DOHH2 (cell line): ENCODE data around the gene ETS1.

Experiments
- H3F3A ChIP-seq: fragments of 200-600 bp; sonication (generic), shearing (Covaris generic); 2 replicates; pipeline ENCODE4 v1.6.0; 2016; ENCODE audit warnings: antibody characterized with exemption, mild to moderate bottlenecking; ENCODE audit not compliant: control insufficient read depth, insufficient read depth
- H3K27ac ChIP-seq: fragments of 200-600 bp; sonication (generic); 2 replicates; pipeline ENCODE4 v1.5.1; 2014; ENCODE audit warnings: low read depth, mild to moderate bottlenecking, low read length, moderate library complexity
- H3K27me3 ChIP-seq: fragments of 200-600 bp; sonication (generic); 2 replicates; pipeline ENCODE4 v1.6.1; 2014; ENCODE audit warnings: mild to moderate bottlenecking, low read length, mixed read lengths; ENCODE audit not compliant: control insufficient read depth
- H3K36me3 ChIP-seq: fragments of 200-600 bp; sonication (generic); 2 replicates; pipeline ENCODE4 v1.6.1; 2014; ENCODE audit warnings: mild to moderate bottlenecking, low read length, moderate library complexity, mixed read lengths; ENCODE audit not compliant: control insufficient read depth
- H3K4me1 ChIP-seq: fragments of 200-600 bp; sonication (generic); 2 replicates; pipeline ENCODE4 v1.6.1; 2014; ENCODE audit warnings: mild to moderate bottlenecking, low read length, mixed read lengths; ENCODE audit not compliant: control insufficient read depth
- H3K4me2 ChIP-seq: fragments of 200-600 bp; sonication (generic); 2 replicates; pipeline ENCODE4 v1.6.0; 2014; ENCODE audit warnings: mild to moderate bottlenecking, low read length, moderate library complexity
- H3K4me3 ChIP-seq: fragments of 200-600 bp; sonication (generic); 2 replicates; pipeline ENCODE4 v1.5.1; 2014; ENCODE audit warnings: mild to moderate bottlenecking, low read length, mixed read lengths
- H3K79me2 ChIP-seq: fragments of 200-600 bp; sonication (generic); 2 replicates; pipeline ENCODE4 v1.6.1; 2014; ENCODE audit warnings: mild to moderate bottlenecking, low read length, mixed read lengths; ENCODE audit not compliant: control insufficient read depth
- H3K9me2 ChIP-seq: fragments of 200-600 bp; sonication (generic); replicated peaks from 2 replicates; pipeline ENCODE4 v1.6.1; 2014; ENCODE audit warnings: mild to moderate bottlenecking, low read length, mixed read lengths; ENCODE audit not compliant: control insufficient read depth
- H3K9me3 ChIP-seq: fragments of 200-600 bp; sonication (generic); 2 replicates; pipeline ENCODE4 v1.6.1; 2014; ENCODE audit warnings: antibody characterized with exemption, low read length, mixed read lengths; ENCODE audit not compliant: control insufficient read depth, insufficient read depth
- H4K20me1 ChIP-seq: fragments of 200-600 bp; sonication (generic); 2 replicates; pipeline ENCODE4 v1.6.0; 2014; ENCODE audit warnings: low read depth, mild to moderate bottlenecking, antibody characterized with exemption, low read length, moderate library complexity; ENCODE audit not compliant: control insufficient read depth, insufficient read depth
- CTCF ChIP-seq: fragments of 200-600 bp; sonication (generic); IDR thresholded peaks from one replicate; pipeline ENCODE4 v1.5.1; 2014; ENCODE audit warnings: antibody characterized with exemption, mild to moderate bottlenecking, low read depth, low read length; ENCODE audit not compliant: poor library complexity, severe bottlenecking
- EZH2phosphoT487 ChIP-seq: fragments of 200-600 bp; sonication (generic); IDR thresholded peaks from 2 replicates; pipeline ENCODE4 v1.6.1; 2017; ENCODE audit warnings: borderline replicate concordance, mild to moderate bottlenecking, antibody characterized with exemption, low read length, moderate library complexity, mixed read lengths

Gene ETS1

GRCh38 chr11:128596250-128596649 is 8.9 kb upstream of the ETS1 start:
- Histone ChIP-seq H3K9me2 (no peaks in the 10 kb centered on the region), H4K20me1 (no peaks in the 10 kb centered on the region), H3K27ac (peak overlapping the region; percentile 37), H3K9me3 (no peaks in the 10 kb centered on the region), H3K79me2 (no peaks in the 10 kb centered on the region), H3K4me3 (peak overlapping the region; percentile 19), H3K27me3 (no peaks in the 10 kb centered on the region), H3K4me1 (peaks cover 59% of the 10 kb centered on the region), H3K4me2 (peak overlapping the region; percentile 55), H3K36me3 (no peaks in the 10 kb centered on the region), H3F3A (0 out of 2 replicates have a peak, but pooled peaks cover 3% of the 10 kb centered on the region)
- TF ChIP-seq CTCF = no peak
- no peak for TF ChIP-seq EZH2phosphoT487

GRCh38 chr11:128595775-128596174 is 8.4 kb upstream of the ETS1 start:
- Histone ChIP-seq H4K20me1 (no peaks in the 10 kb centered on the region), H3F3A (0 out of 2 replicates have a peak, but pooled peaks cover 3% of the 10 kb centered on the region), H3K27me3 (no peaks in the 10 kb centered on the region)

GRCh38 chr11:128595221-128595620 is 7.9 kb upstream of the ETS1 start:
- Histone ChIP-seq H3K27me3 (no peaks in the 10 kb centered on the region), H3F3A (0 out of 2 replicates have a peak, but pooled peaks cover 3% of the 10 kb centered on the region), H3K79me2 (no peaks in the 10 kb centered on the region), H3K9me2 (no peaks in the 10 kb centered on the region), H4K20me1 (no peaks in the 10 kb centered on the region), H3K9me3 (no peaks in the 10 kb centered on the region), H3K36me3 (no peaks in the 10 kb centered on the region), H3K4me3 (no peak overlapping the region), H3K4me2 (no peak overlapping the region), H3K27ac (no peak overlapping the region), H3K4me1 (peaks cover 58% of the 10 kb centered on the region)
- no peak for TF ChIP-seq EZH2phosphoT487
- no peak for TF ChIP-seq CTCF

More at GRCh38 chr11:128595775-128596174, 8.4 kb upstream of the ETS1 start:
- Histone ChIP-seq H3K4me2 (peak overlapping the region; percentile 55), H3K27ac (peak overlapping the region; percentile 37), H3K4me1 (peaks cover 58% of the 10 kb centered on the region), H3K36me3 (no peaks in the 10 kb centered on the region), H3K9me3 (no peaks in the 10 kb centered on the region), H3K79me2 (no peaks in the 10 kb centered on the region), H3K4me3 (peak overlapping the region; percentile 19), H3K9me2 (no peaks in the 10 kb centered on the region)
- TF ChIP-seq CTCF = no peak
- no peak for TF ChIP-seq EZH2phosphoT487

GRCh38 chr11:128594226-128594625 is 6.9 kb upstream of the ETS1 start:
- Histone ChIP-seq H3K4me1 (peaks cover 49% of the 10 kb centered on the region), H3K27me3 (no peaks in the 10 kb centered on the region), H3F3A (0 out of 2 replicates have a peak, but pooled peaks cover 3% of the 10 kb centered on the region)

More at GRCh38 chr11:128594226-128594625, 6.9 kb upstream of the ETS1 start:
- TF ChIP-seq CTCF = no peak
- TF ChIP-seq EZH2phosphoT487 = no peak
- Histone ChIP-seq H3K4me3 (no peak overlapping the region), H3K36me3 (no peaks in the 10 kb centered on the region), H3K9me2 (no peaks in the 10 kb centered on the region), H4K20me1 (no peaks in the 10 kb centered on the region), H3K9me3 (no peaks in the 10 kb centered on the region), H3K4me2 (no peak overlapping the region), H3K27ac (no peak overlapping the region), H3K79me2 (no peaks in the 10 kb centered on the region)
